Stimulated activated CD8-positive, alpha-beta memory T cell treated with anti-CD3 and anti-CD28 coated beads, Interleukin-4, amount 100 ng/mL, for 48 hours (primary cell): Measurements from ENCODE around the gene ETV4.
"Not testable (repeated sequence)": the region's sequence is repeated elsewhere in the genome, so short reads cannot be mapped to it uniquely, and the experiment has no call there.

Experiments
- DNase-seq: peaks from one replicate; pipeline ENCODE4 v3.0.0-alpha.2; 2020

ETV4 gene

DNA sequence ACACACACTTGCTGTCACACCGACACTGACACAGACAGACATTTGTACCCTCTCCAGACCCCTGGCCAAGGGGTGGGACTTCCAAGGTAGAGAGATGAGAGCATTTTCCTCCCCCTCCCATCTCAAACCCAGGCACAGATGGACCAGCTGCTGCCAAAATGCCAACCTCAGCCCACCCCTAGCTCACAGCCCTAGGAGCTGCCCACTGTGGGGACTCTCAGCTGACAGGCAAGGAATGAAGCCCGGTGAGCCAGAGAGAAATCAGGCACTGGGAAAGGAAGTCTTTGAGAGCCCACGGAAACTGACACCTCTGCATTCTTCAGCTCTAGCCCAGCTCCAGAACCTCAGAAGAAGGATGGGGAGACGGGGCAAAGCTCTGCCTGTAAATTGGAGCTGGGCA is 2.8 kb downstream of the ETV4 start:
- DNase-seq = no peak

- DNase-seq = no peak
These were observed 3.3 kb downstream of the ETV4 start for GRCh38 chr17:43542859-43543258.

- DNase-seq = no peak
These were observed 5.1 kb downstream of the ETV4 start for GRCh38 chr17:43540821-43541674.

DNA sequence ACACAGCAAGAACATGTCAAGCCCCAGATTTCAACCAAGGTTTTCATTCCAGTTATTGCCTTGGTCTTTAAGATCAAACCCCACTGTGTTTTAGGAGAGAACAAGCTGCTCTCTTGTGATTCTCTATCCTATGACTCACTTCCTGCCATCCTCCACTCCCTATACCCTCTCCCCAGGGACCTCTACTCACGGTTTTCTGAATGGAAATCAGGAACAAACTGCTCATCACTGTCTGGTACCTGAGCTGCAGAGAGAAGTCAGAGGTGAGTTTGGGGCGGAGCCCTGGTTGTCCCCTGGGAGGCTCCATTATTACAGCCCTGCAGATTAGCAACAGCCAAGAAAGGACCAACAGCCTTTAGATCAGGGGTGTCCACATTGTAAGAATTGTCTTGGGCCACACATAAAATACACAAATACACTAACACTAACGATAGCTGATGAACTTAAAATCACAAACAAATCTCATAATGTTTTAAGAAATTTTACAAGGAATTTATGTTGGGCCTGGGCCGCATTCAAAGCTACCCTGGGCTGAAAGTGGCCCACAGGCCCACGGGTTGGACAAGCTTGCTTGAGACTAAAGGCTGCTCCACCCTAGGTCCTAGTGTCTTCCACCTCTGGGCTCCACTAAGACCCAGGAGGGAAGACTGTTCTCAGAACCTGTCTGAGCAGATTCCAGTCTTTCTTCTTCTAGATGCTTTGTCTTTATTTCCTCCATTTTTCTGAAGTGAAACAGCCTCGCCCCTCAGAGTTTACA is 9.7 kb downstream of the ETV4 start:
- no peak for DNase-seq

GRCh38 chr17:43534909-43535308 is 11.2 kb downstream of the ETV4 start:
- DNase-seq = no peak

GRCh38 chr17:43533699-43534098 is 12.4 kb downstream of the ETV4 start:
- DNase-seq = no peak

DNA sequence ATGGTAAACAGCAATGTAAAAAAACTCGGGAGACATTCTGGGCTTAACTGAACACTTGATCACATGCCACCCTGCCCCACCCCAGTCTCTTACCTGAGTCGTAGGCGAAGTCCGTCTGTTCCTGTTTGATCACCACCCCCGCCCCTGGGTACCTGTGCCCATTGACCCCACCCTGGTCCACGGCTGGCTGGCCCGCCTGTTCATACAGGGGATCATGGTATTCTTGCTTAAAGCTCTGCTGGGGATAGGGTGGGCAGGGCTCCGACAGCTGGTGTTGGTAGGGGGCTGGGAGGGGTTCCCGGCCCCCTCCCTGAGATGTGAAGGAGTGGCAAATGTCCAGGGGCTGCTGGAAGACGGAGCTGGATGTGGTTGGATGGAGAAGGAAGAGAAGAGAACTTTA is 13.6 kb downstream of the ETV4 start:
- DNase-seq = no peak

GRCh38 chr17:43531955-43532354 is 14.2 kb downstream of the ETV4 start:
- no peak for DNase-seq

DNA sequence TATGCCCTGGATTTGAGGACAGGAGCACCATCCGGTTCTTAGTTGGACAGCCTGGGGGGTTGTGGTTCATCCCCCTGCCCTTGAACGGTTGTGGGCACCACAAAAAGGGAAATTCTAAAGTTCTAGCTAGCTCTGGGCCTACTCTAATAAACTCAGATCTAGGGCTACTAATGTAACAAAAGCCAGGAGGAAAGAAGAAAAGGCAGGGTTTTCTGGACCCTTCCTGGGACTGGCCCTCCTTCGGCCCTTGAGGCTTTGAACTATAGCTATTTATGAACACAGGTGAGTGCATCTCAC is 15.1 kb downstream of the ETV4 start:
- DNase-seq = no peak

DNA sequence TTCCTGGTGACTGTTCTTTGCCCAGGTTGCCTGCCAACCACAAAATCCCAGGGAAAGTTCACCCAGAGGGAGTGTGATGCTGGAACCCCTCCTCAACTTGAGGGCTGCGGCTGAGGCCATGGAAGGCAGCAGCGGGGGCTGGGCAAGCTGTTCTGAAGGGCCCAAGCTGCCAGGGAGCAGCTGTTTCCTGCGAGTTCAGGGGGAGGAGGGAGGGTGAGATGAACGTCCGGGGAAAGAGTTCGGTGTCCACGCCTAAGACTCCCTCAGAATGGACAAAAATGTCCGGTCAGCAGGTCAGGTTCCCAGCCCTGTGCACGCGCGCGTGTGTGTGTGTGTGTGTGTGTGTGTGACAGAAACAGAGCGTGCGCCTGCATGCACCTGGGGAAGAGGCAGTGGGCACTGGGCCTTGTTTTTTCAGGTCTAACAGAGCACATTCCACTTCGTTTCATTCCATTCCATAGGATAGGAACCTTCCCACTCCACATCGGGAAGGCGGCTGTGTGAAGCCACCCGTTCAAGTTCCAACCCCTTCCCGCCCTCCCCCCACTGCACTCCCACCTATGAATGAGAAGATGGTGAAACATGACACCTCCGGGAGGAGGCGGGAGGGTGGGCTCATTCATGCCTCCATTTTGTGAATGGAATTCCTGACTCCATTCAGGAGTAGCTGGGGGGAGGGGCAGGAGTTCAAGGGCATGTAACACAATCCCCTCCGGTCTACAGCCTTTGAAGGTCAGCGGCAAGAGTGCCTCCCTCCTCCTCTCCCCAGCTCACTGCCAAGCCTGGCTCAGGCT is 15.7 kb downstream of the ETV4 start:
- DNase-seq = no peak

DNA sequence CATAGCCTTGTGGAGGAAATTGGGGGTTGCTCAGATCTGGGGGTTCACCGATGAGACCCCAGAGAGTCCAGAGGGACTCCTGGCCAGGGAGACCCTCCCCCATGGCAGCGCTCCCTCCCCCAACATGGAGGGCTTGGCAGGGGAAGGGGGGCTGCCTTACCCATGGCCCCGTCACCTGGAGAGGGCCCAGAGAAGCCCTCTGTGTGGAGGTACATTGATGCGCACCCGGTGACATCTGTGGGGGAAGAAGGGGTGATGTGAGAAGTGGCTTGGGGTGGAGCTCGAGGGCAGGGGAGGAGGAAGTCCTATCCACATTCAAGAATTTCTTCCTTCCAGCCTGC is 16.2 kb downstream of the ETV4 start:
- no peak for DNase-seq

GRCh38 chr17:43528988-43529814 is 16.9 kb downstream of the ETV4 start:
- DNase-seq = no peak

DNA sequence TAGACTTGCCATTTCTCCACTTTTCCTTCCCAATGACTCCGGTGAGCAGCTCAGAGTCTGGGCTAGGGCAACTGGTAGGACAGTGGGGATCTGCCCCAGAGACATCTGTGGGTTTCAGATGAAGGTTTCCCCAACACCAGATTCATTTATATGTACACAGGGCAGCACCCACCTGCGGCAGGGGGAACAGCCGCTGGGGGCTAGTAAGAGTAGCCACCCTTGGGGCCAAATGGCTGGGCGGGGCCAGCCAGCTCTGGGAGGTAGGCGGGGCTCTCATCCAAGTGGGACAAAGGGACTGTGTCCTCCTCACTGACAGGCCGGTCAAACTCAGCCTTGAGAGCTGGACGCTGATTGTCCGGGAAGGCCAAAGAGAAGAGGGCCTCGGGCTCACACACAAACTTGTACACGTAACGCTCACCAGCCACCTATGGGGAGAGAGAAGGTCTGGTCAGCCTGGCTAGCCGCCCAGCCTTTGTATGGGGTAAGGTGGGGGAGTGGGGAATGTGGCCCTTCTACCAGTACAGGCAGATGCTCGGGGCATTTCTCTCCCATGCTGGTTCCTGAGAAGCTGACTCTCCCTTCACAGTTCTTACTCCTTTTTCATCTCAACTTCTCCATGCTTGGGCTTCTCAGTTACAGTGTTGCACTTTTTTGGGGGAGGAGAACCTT is 17.7 kb downstream of the ETV4 start:
- DNase-seq = no peak

DNA sequence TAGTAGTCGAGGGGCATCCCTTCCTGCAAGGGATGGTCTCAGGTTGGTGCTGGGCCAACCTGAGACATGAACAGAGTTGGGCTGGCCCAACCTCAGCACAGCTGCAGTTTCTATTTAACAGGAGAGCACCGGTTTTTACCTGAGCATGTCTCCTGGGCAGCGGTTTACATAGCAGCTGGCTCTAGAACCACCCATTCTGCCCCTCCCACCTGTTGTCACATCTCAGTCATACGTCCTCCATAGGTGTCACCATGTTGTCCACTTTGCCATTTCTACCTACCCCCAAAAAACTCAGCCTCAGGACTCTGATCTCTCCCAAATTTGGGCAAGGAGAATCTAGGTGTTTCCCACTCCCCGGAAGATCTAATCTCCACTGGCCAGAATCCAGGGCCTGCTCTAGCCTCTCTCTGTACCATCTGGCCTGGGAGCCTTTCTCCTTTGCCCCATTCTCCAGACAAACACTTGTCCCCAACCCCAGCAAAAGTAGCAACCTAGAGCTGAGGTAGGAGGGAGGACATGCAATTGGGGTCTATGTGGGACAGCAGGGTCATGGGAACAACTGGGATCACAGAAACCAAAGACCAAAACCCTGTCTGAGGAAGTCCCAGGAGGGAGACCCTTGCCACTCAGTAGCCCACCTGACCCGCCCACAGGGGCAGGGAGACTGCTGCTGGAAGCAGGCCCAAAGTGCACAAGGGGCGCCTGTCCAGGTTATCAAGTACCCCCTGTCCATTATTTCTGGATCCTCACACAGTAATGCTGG is 19.1 kb downstream of the ETV4 start:
- DNase-seq = no peak

GRCh38 chr17:43524945-43525575 is 21.1 kb downstream of the ETV4 start:
- no peak for DNase-seq

- DNase-seq = no peak
These were observed 24.8 kb downstream of the ETV4 start for GRCh38 chr17:43521389-43521788.

DNA sequence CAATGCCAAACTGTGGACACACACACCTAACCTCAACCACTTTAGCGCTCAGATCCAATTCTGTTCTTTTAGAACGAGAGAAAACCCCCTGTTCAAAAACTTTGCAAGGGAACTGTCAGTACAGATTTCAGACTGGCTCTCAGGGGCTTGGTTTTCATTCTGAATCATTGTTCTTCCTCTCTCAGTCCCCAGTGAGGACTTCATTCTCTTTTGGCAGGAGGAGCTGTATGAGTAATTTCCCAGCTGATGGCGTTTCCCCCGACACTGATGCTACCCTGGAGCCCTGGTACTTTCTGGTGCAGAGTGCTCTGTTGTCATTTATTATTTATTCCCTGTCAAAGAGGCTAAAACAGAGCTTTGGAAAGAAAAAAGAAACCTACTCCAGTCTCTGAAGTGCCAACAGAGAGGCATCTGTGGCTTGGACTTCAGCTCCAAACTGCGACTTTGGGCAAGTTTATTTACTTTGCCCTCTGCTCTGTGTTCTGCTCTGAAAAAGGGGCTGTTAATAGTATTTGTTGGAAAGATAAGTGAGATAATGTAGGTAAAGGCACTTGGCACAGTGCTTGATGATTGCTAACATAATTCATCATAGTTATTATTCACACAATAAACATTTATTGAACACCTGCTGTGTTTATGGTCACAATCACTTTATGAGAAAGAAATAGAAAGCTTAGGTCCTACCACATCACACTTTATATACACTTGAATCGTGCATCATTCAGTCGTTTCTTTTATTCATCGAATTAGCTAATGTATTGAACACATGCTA is 28.3 kb downstream of the ETV4 start:
- DNase-seq = no peak

- no peak for DNase-seq
These were observed 29.0 kb downstream of the ETV4 start for GRCh38 chr17:43517161-43517560.

DNA sequence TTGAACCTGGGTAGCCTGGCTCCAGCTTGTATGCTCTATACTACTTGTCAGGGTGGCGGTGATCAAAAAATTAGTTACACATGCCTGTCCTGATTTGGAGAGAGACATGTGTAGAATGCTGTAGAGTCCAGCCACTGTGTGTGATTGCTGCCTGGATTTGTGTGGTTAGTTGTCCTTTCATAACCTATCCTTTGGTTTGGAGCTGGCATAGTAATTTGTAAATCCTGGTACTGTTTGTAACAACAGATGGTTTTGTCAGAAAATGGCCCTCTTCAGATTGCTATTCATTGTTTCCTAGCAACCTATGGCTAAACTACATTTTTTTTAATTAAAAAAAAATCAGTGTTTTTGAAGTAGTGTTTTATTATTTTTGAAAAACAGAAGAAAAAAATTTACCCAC is 30.5 kb downstream of the ETV4 start:
- DNase-seq = no peak

GRCh38 chr17:43511199-43511598 is 34.9 kb downstream of the ETV4 start:
- not testable (repeated sequence) for DNase-seq
